ELF-1 (cell line): ENCODE data around the gene POGZ.

ENCODE experiments used
- DNase-seq: peaks from one replicate; pipeline ENCODE4 v3.0.0-alpha.2; 2016; ENCODE audit warnings: low read depth, low spot score

The POGZ gene

DNA sequence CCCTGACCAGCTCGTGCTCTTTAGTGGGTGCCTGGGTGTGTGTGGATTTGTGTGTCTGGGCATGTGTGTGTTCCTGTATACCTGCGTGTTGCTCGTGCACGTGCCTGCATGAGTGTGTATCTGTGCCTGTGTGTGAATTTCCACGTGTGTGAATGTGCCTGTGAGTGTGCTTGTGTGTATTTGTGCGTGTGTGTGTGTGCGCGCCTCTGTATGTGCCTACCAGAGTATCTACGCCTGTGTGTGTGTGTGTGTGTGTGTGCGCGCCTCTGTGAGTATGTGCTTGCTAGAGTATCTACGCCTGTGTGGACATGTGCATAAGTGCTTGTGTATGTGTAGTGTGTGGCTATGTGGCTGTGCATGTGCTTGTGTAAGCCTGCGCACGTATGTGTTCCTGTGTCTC lies 86.1 kb downstream of the POGZ start:
- DNase-seq: no peak

- peak; percentile 83 for DNase-seq
Measured at GRCh38 chr1:151372058-151372934, 87.0 kb downstream of the POGZ start, which contains the start of gene SELENBP1. Gene SELENBP1, minus strand, starts transcription at chr1:151372705. Its CDS starts 64 bp downstream, at chr1:151372641.

- DNase-seq: no peak
Measured at GRCh38 chr1:151371370-151372057, 87.8 kb downstream of the POGZ start.

GRCh38 chr1:151370211-151370911 lies 88.9 kb downstream of the POGZ start:
- DNase-seq: no peak

- no peak for DNase-seq
Measured at GRCh38 chr1:151369621-151370048, 89.7 kb downstream of the POGZ start.

DNA sequence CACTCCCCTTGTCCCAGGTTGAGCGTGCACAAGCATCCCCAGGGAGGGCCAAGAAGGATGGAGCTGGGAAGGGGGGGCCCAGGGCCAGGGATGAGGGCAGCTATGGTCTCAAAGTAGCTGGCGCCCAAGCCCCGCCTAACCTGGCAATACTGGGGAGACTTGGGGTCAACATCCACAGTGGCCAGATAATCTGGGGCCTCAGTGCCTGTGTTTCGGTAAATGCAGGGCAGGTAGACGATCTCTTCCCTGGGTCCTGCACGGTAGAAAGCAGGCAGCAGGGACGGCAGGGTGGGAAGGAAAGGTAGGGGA lies 90.0 kb downstream of the POGZ start:
- DNase-seq: no peak

- no peak for DNase-seq
Measured at GRCh38 chr1:151368393-151369301, 90.6 kb downstream of the POGZ start.

DNA sequence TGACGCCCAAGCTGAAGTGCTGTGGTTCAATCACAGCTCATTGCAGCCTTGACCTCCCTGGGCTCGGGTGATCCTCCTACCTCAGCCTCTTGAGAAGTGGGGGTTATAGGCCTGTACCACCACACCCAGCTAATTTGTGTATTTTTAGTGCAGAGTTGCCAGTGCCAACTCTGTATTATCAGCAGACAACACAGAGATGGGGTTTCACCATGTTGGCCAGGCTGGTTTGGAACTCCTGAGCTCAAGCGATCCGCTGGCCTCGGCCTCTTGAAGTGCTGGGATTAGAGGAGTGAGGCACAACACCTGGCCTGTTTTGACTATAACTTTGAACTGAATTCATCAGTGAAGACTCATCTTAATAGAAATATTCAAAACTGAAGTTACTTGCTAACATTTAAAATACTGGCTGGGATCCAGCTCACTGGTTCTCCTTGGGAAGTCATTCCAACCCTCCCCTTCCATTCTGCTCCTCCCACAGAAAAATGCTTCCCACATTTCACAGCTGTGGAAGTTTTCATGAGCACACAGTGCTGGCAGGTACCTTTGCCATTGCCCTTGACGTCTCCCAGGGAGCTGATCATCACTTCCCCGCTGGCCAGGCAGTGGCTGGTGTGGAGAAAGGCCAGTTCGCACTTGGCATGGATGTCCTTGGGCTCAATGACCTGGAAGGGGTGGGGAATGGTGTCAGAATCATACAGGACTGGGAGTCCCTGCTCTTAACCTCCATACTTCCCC lies 91.5 kb downstream of the POGZ start:
- no peak for DNase-seq

GRCh38 chr1:151364996-151365395 lies 94.3 kb downstream of the POGZ start:
- DNase-seq: no peak

DNA sequence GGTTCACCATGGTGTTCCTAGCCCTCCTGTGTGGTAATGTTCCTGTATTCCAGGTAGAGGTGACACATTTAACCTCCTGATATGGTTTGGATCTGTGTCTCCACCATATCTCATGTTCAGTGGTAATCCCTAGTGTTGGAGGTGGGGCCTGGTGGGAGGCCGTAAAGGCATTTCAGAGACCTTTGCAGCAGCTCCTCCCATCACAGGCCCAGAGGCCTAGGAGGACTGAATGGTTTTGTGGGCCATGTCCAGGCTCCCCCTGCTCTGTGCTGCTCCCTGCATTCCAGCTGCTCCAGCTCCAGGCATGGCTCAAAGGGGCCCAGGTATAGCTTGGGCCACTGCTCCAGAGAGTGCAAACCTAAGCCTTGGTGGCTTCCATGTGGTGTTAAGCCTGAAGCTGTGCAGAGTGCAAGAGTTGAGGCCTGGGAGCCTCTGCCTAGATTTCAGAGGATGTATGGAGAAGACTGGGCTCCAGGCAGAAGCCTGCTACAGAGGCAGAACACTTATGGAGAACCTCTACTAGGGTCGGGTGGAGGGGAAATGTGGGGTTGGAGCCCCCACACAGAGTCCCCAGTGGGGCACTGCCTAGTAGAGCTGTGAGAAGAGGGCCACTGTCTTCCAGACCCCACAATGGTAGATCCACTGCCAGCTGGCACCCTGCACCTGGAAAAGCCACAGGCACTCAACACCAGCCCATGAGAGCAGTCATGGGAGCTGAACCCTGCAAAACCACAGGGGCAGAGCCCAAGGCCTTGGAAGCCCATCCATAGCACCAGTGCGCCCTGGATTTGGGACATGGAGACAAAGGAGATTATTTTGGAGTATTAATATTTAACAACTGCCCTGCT lies 96.8 kb downstream of the POGZ start:
- DNase-seq: no peak

GRCh38 chr1:151361883-151362282 lies 97.4 kb downstream of the POGZ start:
- DNase-seq: no peak

DNA sequence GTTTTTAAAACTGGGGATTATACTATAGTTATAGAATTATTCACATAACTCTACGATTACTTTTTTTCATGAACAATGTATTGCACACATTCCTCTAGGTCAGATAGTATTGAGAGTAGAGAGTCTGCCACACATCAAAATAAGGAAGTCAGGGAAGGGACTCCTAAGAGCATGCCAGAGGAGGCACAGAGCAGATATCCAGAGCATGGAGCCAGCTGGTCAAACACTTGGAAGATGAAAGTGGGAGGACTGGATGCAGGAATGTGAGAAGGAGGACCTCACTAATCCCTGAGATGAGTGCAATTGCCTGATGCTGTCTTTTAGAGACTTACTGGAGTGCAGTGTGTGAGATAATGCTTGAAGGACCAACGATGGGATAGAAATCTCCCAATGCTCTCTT lies 102.6 kb downstream of the POGZ start:
- no peak for DNase-seq
